ENCODE measurements around the gene SH2D6. TPM values are rescaled to one million over a fixed set of nuclear protein-coding genes. Genes with fewer than 3 reads are reported as not detected.

Gene SH2D6
- total and polyA plus RNA-seq, 2 donors (not counting 1 experiment from before 2014, with no cell fraction given): 0.27 to 1.6 TPM

GRCh38 chr2:85433511-85434089 lies 15.1 kb downstream of the SH2D6 start:
- DNase-seq (no peak), ATAC-seq (ENCODE audit: low read depth) (no peak)
- CTCF ChIA-PET: interaction anchor here (1.2 kb wide), 1 partner anchor 107 kb away, joined by 3 read pairs; no protein-coding TSS in a partner anchor
- no peak overlapping the region for H3K27ac Mint-ChIP-seq
- Histone ChIP-seq H3K79me2 (ENCODE audit: control insufficient read depth, insufficient read depth, low read length) (no peaks in the 10 kb centered on the region), H2AFZ (ENCODE audit: insufficient read depth, low read depth, low read length, poor library complexity, severe bottlenecking) (no peak overlapping the region), H3K9me3 (ENCODE audit: control extremely low read depth in 1 of 3, control insufficient read depth in 2 of 3, insufficient read depth in 1 of 3, low read length in 2 of 3) (peaks cover 0 to 4% (median 0%) of the 10 kb centered on the region in 3 donors), H3K27me3 (replicated peaks in 1 of 4; ENCODE audit: control extremely low read depth in 1 of 4, control insufficient read depth in 3 of 4, insufficient read depth in 4 of 4, low read length in 3 of 4) (no peaks in the 10 kb centered on the region), H3K9ac (ENCODE audit: low read length) (no peak overlapping the region), H4K20me1 (ENCODE audit: control insufficient read depth, insufficient read depth, low read length, poor library complexity, severe bottlenecking) (no peaks in the 10 kb centered on the region), H3K27ac (ENCODE audit: low read length in 2 of 2) (no peak overlapping the region), H3K4me2 (replicated peaks; ENCODE audit: low read depth, low read length, poor library complexity, severe bottlenecking) (no peak overlapping the region), H3K4me3 (ENCODE audit: control extremely low read depth in 1 of 5, extremely low read depth in 1 of 5, insufficient read depth in 1 of 5, low read depth in 2 of 5, low read length in 4 of 5) (no peak overlapping the region), H3K36me3 (replicated peaks in 1 of 2; ENCODE audit: control extremely low read depth in 1 of 2, control insufficient read depth in 1 of 2, extremely low read depth in 1 of 2, insufficient read depth in 2 of 2, low read length in 1 of 2) (no peaks in the 10 kb centered on the region), H3K4me1 (ENCODE audit: control insufficient read depth in 2 of 2, insufficient read depth in 2 of 2, low read length in 2 of 2) (peaks cover 27 to 38% of the 10 kb centered on the region in 2 donors)
- H3K27me3 Mint-ChIP-seq: no peaks in the 10 kb centered on the region
- intact Hi-C loops (cut with micrococcal nuclease): no loop called here
- TF ChIP-seq CTCF (IDR thresholded peaks at IDR 0.05) (no peak), EZH2 (IDR thresholded peaks at IDR 0.05; ENCODE audit: borderline replicate concordance, insufficient read depth, low read depth, low read length, poor library complexity, severe bottlenecking) (no peak)
- 91% methylated on average over 6 of the region's 6 CpGs for WGBS (ENCODE audit: insufficient coverage)
- no peaks in the 10 kb centered on the region for H3K9me3 Mint-ChIP-seq (ENCODE audit: insufficient read depth)
- H3K4me3 Mint-ChIP-seq: no peak overlapping the region
- POLR2A ChIA-PET: no interaction called here
- H3K4me1 Mint-ChIP-seq: peaks cover 35% of the 10 kb centered on the region

GRCh38 chr2:85434696-85435095 lies 16.2 kb downstream of the SH2D6 start:
- H3K36me3 ChIP-seq (replicated peaks in 1 of 2; ENCODE audit: control extremely low read depth in 1 of 2, control insufficient read depth in 1 of 2, extremely low read depth in 1 of 2, insufficient read depth in 2 of 2, low read length in 1 of 2): no peaks in the 10 kb centered on the region
- no peak overlapping the region for H2AFZ ChIP-seq (ENCODE audit: insufficient read depth, low read depth, low read length, poor library complexity, severe bottlenecking)
- DNase-seq: no peak
- H3K4me3 ChIP-seq (ENCODE audit: control extremely low read depth in 1 of 5, extremely low read depth in 1 of 5, insufficient read depth in 1 of 5, low read depth in 2 of 5, low read length in 4 of 5): no peak overlapping the region
- H3K9ac ChIP-seq (ENCODE audit: low read length): no peak overlapping the region
- no peak for TF ChIP-seq EZH2 (IDR thresholded peaks at IDR 0.05; ENCODE audit: borderline replicate concordance, insufficient read depth, low read depth, low read length, poor library complexity, severe bottlenecking)
- TF ChIP-seq CTCF (IDR thresholded peaks at IDR 0.05): no peak
- H3K4me2 ChIP-seq (replicated peaks; ENCODE audit: low read depth, low read length, poor library complexity, severe bottlenecking): peak overlapping the region; percentile 34
- peaks cover 0 to 4% (median 0%) of the 10 kb centered on the region in 3 donors for H3K9me3 ChIP-seq (ENCODE audit: control extremely low read depth in 1 of 3, control insufficient read depth in 2 of 3, insufficient read depth in 1 of 3, low read length in 2 of 3)
- Mint-ChIP-seq H3K4me1 (peaks cover 38% of the 10 kb centered on the region), H3K9me3 (ENCODE audit: insufficient read depth) (no peaks in the 10 kb centered on the region), H3K27ac (no peak overlapping the region), H3K4me3 (no peak overlapping the region), H3K27me3 (no peaks in the 10 kb centered on the region)
- H3K27me3 ChIP-seq (replicated peaks in 1 of 4; ENCODE audit: control extremely low read depth in 1 of 4, control insufficient read depth in 3 of 4, insufficient read depth in 4 of 4, low read length in 3 of 4): no peaks in the 10 kb centered on the region
- no peaks in the 10 kb centered on the region for H4K20me1 ChIP-seq (ENCODE audit: control insufficient read depth, insufficient read depth, low read length, poor library complexity, severe bottlenecking)
- intact Hi-C loops (cut with micrococcal nuclease): no loop called here
- no peak overlapping the region for H3K27ac ChIP-seq (ENCODE audit: low read length in 2 of 2)
- WGBS (ENCODE audit: insufficient coverage): 19% methylated on average over 3 of the region's 8 CpGs
- peaks cover 30 to 40% of the 10 kb centered on the region in 2 donors for H3K4me1 ChIP-seq (ENCODE audit: control insufficient read depth in 2 of 2, insufficient read depth in 2 of 2, low read length in 2 of 2)
- ATAC-seq (ENCODE audit: low read depth): no peak
- ChIA-PET POLR2A (no interaction called here), CTCF (interaction anchor here (0.6 to 1.2 kb wide), 2 partner anchors 106 to 107 kb away, joined by 3 read pairs; no protein-coding TSS in a partner anchor)
- H3K79me2 ChIP-seq (ENCODE audit: control insufficient read depth, insufficient read depth, low read length): no peaks in the 10 kb centered on the region

All from B cell (primary cell).